HepG2 (cell line): ENCODE results near the gene ZMAT2. TPM values are rescaled to one million over a fixed set of nuclear protein-coding genes. Genes with fewer than 3 reads are reported as not detected.

Experiments used
- CHD4 ChIP-seq: fragments of 200-600 bp; sonication (generic); IDR thresholded peaks from 2 replicates; pipeline ENCODE4 v1.7.0; 2017; ENCODE audit warnings: mild to moderate bottlenecking, low read length, borderline replicate concordance
- DNMT1 ChIP-seq: sonication (generic); formaldehyde crosslinking; IDR thresholded peaks from 2 replicates; pipeline ENCODE4 v1.5.1; 2020; ENCODE audit warnings: mild to moderate bottlenecking, missing genetic modification reagents
- MIXL1 ChIP-seq: IDR thresholded peaks from 2 replicates; pipeline ENCODE4 v1.6.1; 2016
- POLR2G ChIP-seq: fragments of 200-400 bp; formaldehyde crosslinking; IDR thresholded peaks from 2 replicates; pipeline ENCODE4 v1.6.1; 2018; ENCODE audit warnings: mild to moderate bottlenecking, low read depth, low read length, moderate library complexity
- RAD51 ChIP-seq: fragments of 450-650 bp; IDR thresholded peaks from 2 replicates; pipeline ENCODE4 v1.6.1; 2016; ENCODE audit warnings: borderline replicate concordance
- SIX1 ChIP-seq: sonication (generic); formaldehyde crosslinking; IDR thresholded peaks from 2 replicates; pipeline ENCODE4 v1.4.0; 2020; ENCODE audit warnings: missing genetic modification reagents, borderline replicate concordance
- ZFP62 ChIP-seq: sonication (generic); formaldehyde crosslinking; IDR thresholded peaks from 2 replicates; pipeline ENCODE4 v1.4.0; 2020; ENCODE audit warnings: missing genetic modification reagents
- ZFY ChIP-seq: sonication (generic); formaldehyde crosslinking; IDR thresholded peaks from 2 replicates; pipeline ENCODE4 v1.4.0; 2020; ENCODE audit warnings: missing genetic modification reagents
- polyA plus RNA-seq, 8 experiments: library from polyadenylated mRNA; depleted of rRNA in 3 of 8; stranded (reverse) in 7 of 8; unstranded in 1 of 8; fragments of >200 nt; fragmentation: Illumina TruSeq in 4 of 8; extraction: Trizol in 4 of 8; gene quantifications; 2 replicates each; pipeline versions ENCODE4 v1.2.1 to v1.2.3, GENCODE V29; 2011 to 2016; ENCODE audit warnings: low read depth in 4 of 8, missing spikeins in 1 of 8, mixed read lengths in 1 of 8; ENCODE audit not compliant: insufficient read depth in 1 of 8
- total RNA-seq, 5 experiments: library from RNA; depleted of rRNA; stranded (reverse); fragments of >200 nt; fragmentation: Illumina TruSeq; extraction: Trizol; gene quantifications; 2 replicates each; pipeline ENCODE4 v1.2.3, GENCODE V29; 2016; ENCODE audit warnings: low read depth in 1 of 5
- TF ChIP-seq, protein P1 (sequence below): sonication (generic); formaldehyde crosslinking; IDR thresholded peaks from 2 replicates; pipeline ENCODE4 v1.5.1; 2020; ENCODE audit warnings: mild to moderate bottlenecking, missing genetic modification reagents
- TF ChIP-seq, protein P2 (sequence below): sonication (generic); formaldehyde crosslinking; IDR thresholded peaks from 2 replicates; pipeline ENCODE4 v1.4.0; 2020; ENCODE audit warnings: missing genetic modification reagents, borderline replicate concordance
- TF ChIP-seq, protein P3 (sequence below): sonication (generic); formaldehyde crosslinking; IDR thresholded peaks from 2 replicates; pipeline ENCODE4 v1.4.0; 2020; ENCODE audit warnings: missing genetic modification reagents, borderline replicate concordance
- TF ChIP-seq, protein P4 (sequence below): sonication (generic); formaldehyde crosslinking; IDR thresholded peaks from 2 replicates; pipeline ENCODE4 v1.8.1; 2023; ENCODE audit warnings: mild to moderate bottlenecking, moderate library complexity, missing genetic modification reagents
- TF ChIP-seq, protein P5 (sequence below): sonication (generic); formaldehyde crosslinking; IDR thresholded peaks from 2 replicates; pipeline ENCODE4 v1.5.1; 2020; ENCODE audit warnings: mild to moderate bottlenecking, moderate library complexity, missing genetic modification reagents

ZMAT2 gene
- total and polyA plus RNA-seq, 2 of the 13 experiments (the other 11 are each of a cell fraction or from before 2014, with no cell fraction given): 35.4 to 92.8 TPM

DNA sequence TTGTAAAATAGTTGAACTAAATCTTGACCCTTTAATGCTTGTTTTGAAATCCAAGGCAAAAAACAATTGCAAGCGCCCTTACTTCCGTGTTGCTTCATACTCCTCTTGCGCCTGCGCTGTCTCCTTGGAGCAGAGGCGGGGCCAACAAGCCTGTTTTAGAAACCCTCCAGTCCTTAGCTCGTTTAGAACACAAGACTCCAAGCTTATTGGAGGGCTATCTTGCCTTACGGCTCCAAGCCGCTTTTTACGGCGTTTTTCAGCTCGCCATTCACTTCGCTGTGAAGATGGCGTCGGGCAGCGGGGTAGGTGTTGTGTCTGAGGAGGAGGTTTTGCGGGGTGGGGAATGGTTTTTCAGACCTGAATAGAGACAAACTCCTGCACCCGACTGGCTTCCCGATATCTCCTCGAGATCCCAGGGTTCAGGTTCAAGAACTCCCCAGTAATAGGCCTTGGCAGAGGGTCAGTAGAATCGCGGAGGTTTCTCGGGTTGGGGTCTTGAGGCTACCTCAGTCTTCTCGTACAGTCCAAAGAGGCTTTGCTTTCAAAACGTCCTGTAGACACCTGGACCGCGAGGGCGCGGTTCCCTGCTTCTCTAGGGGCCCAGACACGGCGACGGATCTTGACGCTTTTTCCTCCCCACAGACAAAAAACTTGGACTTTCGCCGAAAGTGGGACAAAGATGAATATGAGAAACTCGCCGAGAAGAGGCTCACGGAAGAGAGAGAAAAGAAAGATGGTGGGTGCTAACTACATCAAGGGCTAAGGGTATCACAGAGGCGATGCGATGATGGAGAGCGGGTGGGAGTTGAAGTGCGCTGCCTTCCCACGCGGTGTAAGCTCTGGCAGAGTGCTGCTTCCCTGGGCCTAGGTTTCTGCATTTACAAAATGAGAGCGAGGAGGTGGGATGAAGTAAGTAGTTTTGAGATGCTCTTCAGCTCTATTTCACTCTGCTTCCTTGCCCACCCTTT is at the start of gene ZMAT2 (continued):
- TF ChIP-seq, protein P1, sequence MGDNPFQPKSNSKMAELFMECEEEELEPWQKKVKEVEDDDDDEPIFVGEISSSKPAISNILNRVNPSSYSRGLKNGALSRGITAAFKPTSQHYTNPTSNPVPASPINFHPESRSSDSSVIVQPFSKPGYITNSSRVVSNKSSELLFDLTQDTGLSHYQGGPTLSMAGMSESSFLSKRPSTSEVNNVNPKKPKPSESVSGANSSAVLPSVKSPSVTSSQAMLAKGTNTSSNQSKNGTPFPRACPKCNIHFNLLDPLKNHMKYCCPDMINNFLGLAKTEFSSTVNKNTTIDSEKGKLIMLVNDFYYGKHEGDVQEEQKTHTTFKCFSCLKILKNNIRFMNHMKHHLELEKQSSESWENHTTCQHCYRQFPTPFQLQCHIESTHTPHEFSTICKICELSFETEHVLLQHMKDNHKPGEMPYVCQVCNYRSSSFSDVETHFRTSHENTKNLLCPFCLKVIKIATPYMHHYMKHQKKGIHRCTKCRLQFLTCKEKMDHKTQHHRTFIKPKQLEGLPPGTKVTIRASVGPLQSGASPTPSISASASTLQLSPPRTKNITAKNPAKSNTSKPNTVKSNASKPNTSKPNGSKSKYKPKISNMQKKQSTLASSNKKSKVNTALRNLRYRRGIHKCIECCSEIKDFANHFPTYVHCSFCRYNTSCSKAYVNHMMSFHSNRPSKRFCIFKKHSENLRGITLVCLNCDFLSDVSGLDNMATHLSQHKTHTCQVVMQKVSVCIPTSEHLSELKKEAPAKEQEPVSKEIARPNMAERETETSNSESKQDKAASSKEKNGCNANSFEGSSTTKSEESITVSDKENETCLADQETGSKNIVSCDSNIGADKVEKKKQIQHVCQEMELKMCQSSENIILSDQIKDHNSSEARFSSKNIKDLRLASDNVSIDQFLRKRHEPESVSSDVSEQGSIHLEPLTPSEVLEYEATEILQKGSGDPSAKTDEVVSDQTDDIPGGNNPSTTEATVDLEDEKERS (CRISPR knock-in tag): peak; percentile 66; the same call in 1 of the 2 replicates
- TF ChIP-seq ZFP62: no peak
- TF ChIP-seq, protein P2, sequence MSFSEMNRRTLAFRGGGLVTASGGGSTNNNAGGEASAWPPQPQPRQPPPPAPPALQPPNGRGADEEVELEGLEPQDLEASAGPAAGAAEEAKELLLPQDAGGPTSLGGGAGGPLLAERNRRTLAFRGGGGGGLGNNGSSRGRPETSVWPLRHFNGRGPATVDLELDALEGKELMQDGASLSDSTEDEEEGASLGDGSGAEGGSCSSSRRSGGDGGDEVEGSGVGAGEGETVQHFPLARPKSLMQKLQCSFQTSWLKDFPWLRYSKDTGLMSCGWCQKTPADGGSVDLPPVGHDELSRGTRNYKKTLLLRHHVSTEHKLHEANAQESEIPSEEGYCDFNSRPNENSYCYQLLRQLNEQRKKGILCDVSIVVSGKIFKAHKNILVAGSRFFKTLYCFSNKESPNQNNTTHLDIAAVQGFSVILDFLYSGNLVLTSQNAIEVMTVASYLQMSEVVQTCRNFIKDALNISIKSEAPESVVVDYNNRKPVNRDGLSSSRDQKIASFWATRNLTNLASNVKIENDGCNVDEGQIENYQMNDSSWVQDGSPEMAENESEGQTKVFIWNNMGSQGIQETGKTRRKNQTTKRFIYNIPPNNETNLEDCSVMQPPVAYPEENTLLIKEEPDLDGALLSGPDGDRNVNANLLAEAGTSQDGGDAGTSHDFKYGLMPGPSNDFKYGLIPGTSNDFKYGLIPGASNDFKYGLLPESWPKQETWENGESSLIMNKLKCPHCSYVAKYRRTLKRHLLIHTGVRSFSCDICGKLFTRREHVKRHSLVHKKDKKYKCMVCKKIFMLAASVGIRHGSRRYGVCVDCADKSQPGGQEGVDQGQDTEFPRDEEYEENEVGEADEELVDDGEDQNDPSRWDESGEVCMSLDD: no peak
- peak; percentile 93 for TF ChIP-seq POLR2G
- TF ChIP-seq ZFY (CRISPR knock-in tag): peak; percentile 46
- no peak for TF ChIP-seq SIX1 (CRISPR knock-in tag)
- TF ChIP-seq, protein P3, sequence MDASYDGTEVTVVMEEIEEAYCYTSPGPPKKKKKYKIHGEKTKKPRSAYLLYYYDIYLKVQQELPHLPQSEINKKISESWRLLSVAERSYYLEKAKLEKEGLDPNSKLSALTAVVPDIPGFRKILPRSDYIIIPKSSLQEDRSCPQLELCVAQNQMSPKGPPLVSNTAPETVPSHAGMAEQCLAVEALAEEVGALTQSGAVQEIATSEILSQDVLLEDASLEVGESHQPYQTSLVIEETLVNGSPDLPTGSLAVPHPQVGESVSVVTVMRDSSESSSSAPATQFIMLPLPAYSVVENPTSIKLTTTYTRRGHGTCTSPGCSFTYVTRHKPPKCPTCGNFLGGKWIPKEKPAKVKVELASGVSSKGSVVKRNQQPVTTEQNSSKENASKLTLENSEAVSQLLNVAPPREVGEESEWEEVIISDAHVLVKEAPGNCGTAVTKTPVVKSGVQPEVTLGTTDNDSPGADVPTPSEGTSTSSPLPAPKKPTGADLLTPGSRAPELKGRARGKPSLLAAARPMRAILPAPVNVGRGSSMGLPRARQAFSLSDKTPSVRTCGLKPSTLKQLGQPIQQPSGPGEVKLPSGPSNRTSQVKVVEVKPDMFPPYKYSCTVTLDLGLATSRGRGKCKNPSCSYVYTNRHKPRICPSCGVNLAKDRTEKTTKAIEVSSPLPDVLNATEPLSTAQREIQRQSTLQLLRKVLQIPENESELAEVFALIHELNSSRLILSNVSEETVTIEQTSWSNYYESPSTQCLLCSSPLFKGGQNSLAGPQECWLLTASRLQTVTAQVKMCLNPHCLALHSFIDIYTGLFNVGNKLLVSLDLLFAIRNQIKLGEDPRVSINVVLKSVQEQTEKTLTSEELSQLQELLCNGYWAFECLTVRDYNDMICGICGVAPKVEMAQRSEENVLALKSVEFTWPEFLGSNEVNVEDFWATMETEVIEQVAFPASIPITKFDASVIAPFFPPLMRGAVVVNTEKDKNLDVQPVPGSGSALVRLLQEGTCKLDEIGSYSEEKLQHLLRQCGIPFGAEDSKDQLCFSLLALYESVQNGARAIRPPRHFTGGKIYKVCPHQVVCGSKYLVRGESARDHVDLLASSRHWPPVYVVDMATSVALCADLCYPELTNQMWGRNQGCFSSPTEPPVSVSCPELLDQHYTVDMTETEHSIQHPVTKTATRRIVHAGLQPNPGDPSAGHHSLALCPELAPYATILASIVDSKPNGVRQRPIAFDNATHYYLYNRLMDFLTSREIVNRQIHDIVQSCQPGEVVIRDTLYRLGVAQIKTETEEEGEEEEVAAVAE (CRISPR knock-in tag): peak; percentile 98
- TF ChIP-seq DNMT1 (CRISPR knock-in tag): no peak
- no peak for TF ChIP-seq CHD4
- TF ChIP-seq, protein P4, sequence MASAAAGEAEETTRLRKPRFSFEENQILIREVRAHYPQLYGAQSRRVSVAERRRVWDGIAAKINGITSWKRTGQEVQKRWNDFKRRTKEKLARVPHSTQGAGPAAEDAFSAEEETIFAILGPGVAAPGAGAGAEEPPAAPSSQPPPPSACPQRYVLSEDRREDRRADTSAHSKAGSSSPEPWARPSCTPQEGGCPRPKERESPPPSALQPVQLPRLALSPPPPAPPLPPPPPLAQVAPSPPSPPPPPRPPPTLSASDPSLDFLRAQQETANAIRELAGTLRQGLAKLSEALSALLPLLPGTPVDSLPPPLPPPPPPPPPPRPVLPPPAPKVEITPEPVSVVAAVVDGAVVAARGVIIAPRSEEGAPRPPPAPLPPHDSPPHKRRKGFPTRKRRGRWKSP (CRISPR knock-in tag): no peak
- peak; percentile 70; the same call in 1 of the 2 replicates for TF ChIP-seq MIXL1 (CRISPR knock-in tag)
- no peak for TF ChIP-seq RAD51
- TF ChIP-seq, protein P5, sequence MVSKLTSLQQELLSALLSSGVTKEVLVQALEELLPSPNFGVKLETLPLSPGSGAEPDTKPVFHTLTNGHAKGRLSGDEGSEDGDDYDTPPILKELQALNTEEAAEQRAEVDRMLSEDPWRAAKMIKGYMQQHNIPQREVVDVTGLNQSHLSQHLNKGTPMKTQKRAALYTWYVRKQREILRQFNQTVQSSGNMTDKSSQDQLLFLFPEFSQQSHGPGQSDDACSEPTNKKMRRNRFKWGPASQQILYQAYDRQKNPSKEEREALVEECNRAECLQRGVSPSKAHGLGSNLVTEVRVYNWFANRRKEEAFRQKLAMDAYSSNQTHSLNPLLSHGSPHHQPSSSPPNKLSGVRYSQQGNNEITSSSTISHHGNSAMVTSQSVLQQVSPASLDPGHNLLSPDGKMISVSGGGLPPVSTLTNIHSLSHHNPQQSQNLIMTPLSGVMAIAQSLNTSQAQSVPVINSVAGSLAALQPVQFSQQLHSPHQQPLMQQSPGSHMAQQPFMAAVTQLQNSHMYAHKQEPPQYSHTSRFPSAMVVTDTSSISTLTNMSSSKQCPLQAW (CRISPR knock-in tag): peak; percentile 73; the same call in 1 of the 2 replicates
